Naive thymus-derived CD4-positive, alpha-beta T cell (primary cell): ENCODE measurements around the gene STPG2. TPM values are rescaled to one million over a fixed set of nuclear protein-coding genes. Genes with fewer than 3 reads are reported as not detected.

Experiments
- ATAC-seq: fragments of 150-1000 bp; cut with Tn5 transposase; 2 replicates; pipeline ENCODE4 v1.10.0; 2021; ENCODE audit warnings: mild to moderate bottlenecking, moderate library complexity
- CTCF ChIA-PET: fragments of 350-600 bp; sonication (Branson Sonifier 250); formaldehyde crosslinking; loops from one replicate; lab custom pipeline; 2021; ENCODE audit warnings: antibody characterized with exemption; lab: Charles Lee
- POLR2A ChIA-PET: fragments of 350-600 bp; sonication (Branson Sonifier 250); formaldehyde crosslinking; loops from one replicate; lab custom pipeline; 2021; ENCODE audit warnings: antibody characterized with exemption, inconsistent platforms; lab: Charles Lee
- DNase-seq, 9 donors: peaks; one replicate each; pipeline versions ENCODE4 v3.0.0 to v3.0.0-alpha.2; 2020 to 2022; ENCODE audit warnings: mixed read lengths in 1 of 9
- H3K27ac ChIP-seq: one replicate; pipeline ENCODE4 v1.7.0; 2013; ENCODE audit warnings: mild to moderate bottlenecking, low read depth, low read length, moderate library complexity
- H3K27me3 ChIP-seq, 2 donors: one replicate each; pipeline ENCODE4 v1.7.0; 2013; ENCODE audit warnings: low read length in 2 of 2, mild to moderate bottlenecking in 2 of 2, moderate library complexity in 2 of 2; ENCODE audit not compliant: control insufficient read depth in 2 of 2, insufficient read depth in 2 of 2
- H3K36me3 ChIP-seq, 3 experiments: 1 replicate in 2 of 3; 2 replicates in 1 of 3; pipeline ENCODE4 v1.7.0; 2013; ENCODE audit warnings: low read length in 3 of 3, mild to moderate bottlenecking in 3 of 3, moderate library complexity in 1 of 3; ENCODE audit not compliant: insufficient read depth in 3 of 3, control insufficient read depth in 2 of 3
- H3K4me1 ChIP-seq, 2 donors: one replicate each; pipeline ENCODE4 v1.7.0; 2013; ENCODE audit warnings: low read length in 2 of 2, mild to moderate bottlenecking in 2 of 2, moderate library complexity in 1 of 2; ENCODE audit not compliant: control insufficient read depth in 2 of 2, insufficient read depth in 2 of 2
- H3K4me3 ChIP-seq: 2 replicates; pipeline ENCODE4 v1.7.0; 2013; ENCODE audit warnings: mild to moderate bottlenecking, low read length
- H3K9me3 ChIP-seq, 3 experiments: 1 replicate in 2 of 3; 2 replicates in 1 of 3; pipeline ENCODE4 v1.7.0; 2013; ENCODE audit warnings: low read length in 3 of 3; ENCODE audit not compliant: control insufficient read depth in 2 of 3
- H3K27ac Mint-ChIP-seq, 9 donors: one replicate each; pipeline ENCODE4 v1.8.0; 2020 to 2022; ENCODE audit warnings: mixed read lengths in 9 of 9, mild to moderate bottlenecking in 8 of 9, moderate library complexity in 5 of 9, inconsistent platforms in 2 of 9
- H3K27me3 Mint-ChIP-seq, 5 donors: one replicate each; pipeline ENCODE4 v1.8.0; 2021 to 2022; ENCODE audit warnings: mixed read lengths in 5 of 5, mild to moderate bottlenecking in 1 of 5
- H3K36me3 Mint-ChIP-seq, 5 donors: one replicate each; pipeline ENCODE4 v1.8.0; 2020 to 2022; ENCODE audit warnings: mixed read lengths in 5 of 5, mild to moderate bottlenecking in 3 of 5, inconsistent platforms in 1 of 5
- H3K4me1 Mint-ChIP-seq, 7 donors: one replicate each; pipeline ENCODE4 v1.8.0; 2020 to 2022; ENCODE audit warnings: mixed read lengths in 7 of 7, mild to moderate bottlenecking in 3 of 7, inconsistent platforms in 1 of 7
- H3K4me3 Mint-ChIP-seq, 10 donors: one replicate each; pipeline ENCODE4 v1.8.0; 2020 to 2022; ENCODE audit warnings: mild to moderate bottlenecking in 10 of 10, mixed read lengths in 10 of 10, moderate library complexity in 6 of 10, inconsistent platforms in 2 of 10
- H3K9me3 Mint-ChIP-seq, 11 donors: one replicate each; pipeline ENCODE4 v1.8.0; 2020 to 2022; ENCODE audit warnings: mixed read lengths in 11 of 11, mild to moderate bottlenecking in 4 of 11, inconsistent platforms in 1 of 11, moderate library complexity in 1 of 11
- intact Hi-C, 2 donors: fragments of 100-400 bp; cut with micrococcal nuclease; formaldehyde crosslinking; loops; one replicate each; pipeline ENCODE4 v1.15.1; 2023
- polyA plus RNA-seq, 2 donors: library from polyadenylated mRNA; unstranded; fragments of 300-500 nt; fragmentation: Illumina TruSeq; gene quantifications; one replicate each; pipeline ENCODE4 v1.2.3, GENCODE V29; 2021
- total RNA-seq, 6 experiments: library from RNA in 5 of 6; stranded (reverse) in 5 of 6; gene quantifications; 1 replicate in 5 of 6; 2 replicates in 1 of 6; pipeline ENCODE4 v1.2.3 and lab custom pipeline; 2021 to 2026

The STPG2 gene
- total and polyA plus RNA-seq, 7 experiments from 2014 or later = 0.19 to 0.47 (median 0.30) TPM; not detected in 3

GRCh38 chr4:97942137-97942536 is 201.1 kb downstream of the STPG2 start:
- Histone ChIP-seq H3K9me3 (peaks cover 0 to 15% (median 0%) of the 10 kb centered on the region in 3 experiments), H3K4me1 (no peaks in the 10 kb centered on the region), H3K27ac (no peak overlapping the region), H3K36me3 (no peaks in the 10 kb centered on the region), H3K4me3 (no peak overlapping the region), H3K27me3 (no peaks in the 10 kb centered on the region)
- Mint-ChIP-seq H3K4me1 (no peaks in the 10 kb centered on the region), H3K4me3 (no peak overlapping the region), H3K9me3 (peaks cover 3 to 48% (median 20%) of the 10 kb centered on the region in 11 donors), H3K27me3 (no peaks in the 10 kb centered on the region), H3K27ac (no peak overlapping the region), H3K36me3 (peaks cover 0 to 11% (median 0%) of the 10 kb centered on the region in 5 donors)
- ATAC-seq (no peak), DNase-seq (no peak)
- ChIA-PET POLR2A (no interaction called here), CTCF (no interaction called here)
- intact Hi-C loops = no loop called here

GRCh38 chr4:97938141-97938540 is 205.1 kb downstream of the STPG2 start:
- intact Hi-C loops = no loop called here
- ATAC-seq = no peak
- ChIA-PET CTCF (no interaction called here), POLR2A (no interaction called here)
- no peaks in the 10 kb centered on the region for H3K27me3 ChIP-seq
- no peak overlapping the region for H3K4me3 ChIP-seq
- H3K4me1 Mint-ChIP-seq = no peaks in the 10 kb centered on the region
- H3K4me3 Mint-ChIP-seq = no peak overlapping the region
- no peak for DNase-seq
- H3K9me3 ChIP-seq = peaks cover 0 to 15% (median 0%) of the 10 kb centered on the region in 3 experiments
- H3K27ac Mint-ChIP-seq = no peak overlapping the region
- H3K36me3 Mint-ChIP-seq = peaks cover 0 to 18% (median 0%) of the 10 kb centered on the region in 5 donors
- no peaks in the 10 kb centered on the region for H3K27me3 Mint-ChIP-seq
- no peaks in the 10 kb centered on the region for H3K4me1 ChIP-seq
- H3K27ac ChIP-seq = no peak overlapping the region
- H3K9me3 Mint-ChIP-seq = peaks cover 22 to 72% (median 31%) of the 10 kb centered on the region in 11 donors
- no peaks in the 10 kb centered on the region for H3K36me3 ChIP-seq

- no peak overlapping the region for H3K4me3 ChIP-seq
- H3K4me3 Mint-ChIP-seq = no peak overlapping the region
- no peak overlapping the region for H3K27ac ChIP-seq
- H3K36me3 Mint-ChIP-seq = peaks cover 0 to 5% (median 0%) of the 10 kb centered on the region in 5 donors
- no peaks in the 10 kb centered on the region for H3K27me3 Mint-ChIP-seq
- H3K4me1 ChIP-seq = no peaks in the 10 kb centered on the region
- ATAC-seq = no peak
- no peaks in the 10 kb centered on the region for H3K4me1 Mint-ChIP-seq
- H3K36me3 ChIP-seq = no peaks in the 10 kb centered on the region
- H3K9me3 ChIP-seq = no peaks in the 10 kb centered on the region
- intact Hi-C loops = no loop called here
- CTCF ChIA-PET = no interaction called here
- peaks cover 0 to 23% (median 6%) of the 10 kb centered on the region in 11 donors for H3K9me3 Mint-ChIP-seq
- H3K27ac Mint-ChIP-seq = no peak overlapping the region
- DNase-seq = no peak
- H3K27me3 ChIP-seq = no peaks in the 10 kb centered on the region
- POLR2A ChIA-PET = no interaction called here
Measured at GRCh38 chr4:97924341-97924958, 218.8 kb downstream of the STPG2 start.

GRCh38 chr4:97923096-97923495 is 220.2 kb downstream of the STPG2 start:
- DNase-seq (no peak), ATAC-seq (no peak)
- CTCF ChIA-PET = no interaction called here
- Mint-ChIP-seq H3K9me3 (peaks cover 0 to 17% (median 5%) of the 10 kb centered on the region in 11 donors), H3K4me3 (no peak overlapping the region), H3K27ac (no peak overlapping the region), H3K36me3 (peaks cover 0 to 5% (median 0%) of the 10 kb centered on the region in 5 donors), H3K4me1 (no peaks in the 10 kb centered on the region), H3K27me3 (no peaks in the 10 kb centered on the region)
- intact Hi-C loops = no loop called here
- H3K36me3 ChIP-seq = no peaks in the 10 kb centered on the region
- no peaks in the 10 kb centered on the region for H3K27me3 ChIP-seq
- no peaks in the 10 kb centered on the region for H3K9me3 ChIP-seq
- H3K27ac ChIP-seq = no peak overlapping the region
- no peaks in the 10 kb centered on the region for H3K4me1 ChIP-seq
- H3K4me3 ChIP-seq = no peak overlapping the region
- POLR2A ChIA-PET = no interaction called here

GRCh38 chr4:97917115-97917514 is 226.2 kb downstream of the STPG2 start:
- H3K27me3 Mint-ChIP-seq = no peaks in the 10 kb centered on the region
- DNase-seq (no peak), ATAC-seq (no peak)
- no peak overlapping the region for H3K4me3 Mint-ChIP-seq
- intact Hi-C loops = no loop called here
- H3K4me1 Mint-ChIP-seq = no peaks in the 10 kb centered on the region
- no peak overlapping the region for H3K27ac ChIP-seq
- no peak overlapping the region for H3K4me3 ChIP-seq
- ChIA-PET POLR2A (no interaction called here), CTCF (no interaction called here)
- no peaks in the 10 kb centered on the region for H3K36me3 ChIP-seq
- H3K27ac Mint-ChIP-seq = no peak overlapping the region
- H3K4me1 ChIP-seq = no peaks in the 10 kb centered on the region
- no peaks in the 10 kb centered on the region for H3K9me3 ChIP-seq
- peaks cover 2 to 15% (median 10%) of the 10 kb centered on the region in 11 donors for H3K9me3 Mint-ChIP-seq
- H3K36me3 Mint-ChIP-seq = peaks cover 0 to 4% (median 0%) of the 10 kb centered on the region in 5 donors
- H3K27me3 ChIP-seq = no peaks in the 10 kb centered on the region

GRCh38 chr4:97912156-97912555 is 231.1 kb downstream of the STPG2 start:
- peaks cover 0 to 4% (median 0%) of the 10 kb centered on the region in 5 donors for H3K36me3 Mint-ChIP-seq
- no peaks in the 10 kb centered on the region for H3K4me1 Mint-ChIP-seq
- no peak overlapping the region for H3K27ac Mint-ChIP-seq
- Histone ChIP-seq H3K36me3 (no peaks in the 10 kb centered on the region), H3K27ac (no peak overlapping the region), H3K4me1 (no peaks in the 10 kb centered on the region), H3K4me3 (no peak overlapping the region), H3K9me3 (no peaks in the 10 kb centered on the region), H3K27me3 (no peaks in the 10 kb centered on the region)
- CTCF ChIA-PET = no interaction called here
- DNase-seq (no peak), ATAC-seq (no peak)
- POLR2A ChIA-PET = no interaction called here
- H3K4me3 Mint-ChIP-seq = no peak overlapping the region
- no peaks in the 10 kb centered on the region for H3K27me3 Mint-ChIP-seq
- intact Hi-C loops = no loop called here
- peaks cover 4 to 25% (median 7%) of the 10 kb centered on the region in 11 donors for H3K9me3 Mint-ChIP-seq

- Mint-ChIP-seq H3K27me3 (no peaks in the 10 kb centered on the region), H3K36me3 (peaks cover 0 to 4% (median 0%) of the 10 kb centered on the region in 5 donors), H3K27ac (no peak overlapping the region), H3K4me1 (no peaks in the 10 kb centered on the region), H3K4me3 (no peak overlapping the region), H3K9me3 (peaks cover 4 to 25% (median 7%) of the 10 kb centered on the region in 11 donors)
- no peaks in the 10 kb centered on the region for H3K27me3 ChIP-seq
- H3K27ac ChIP-seq = no peak overlapping the region
- no peaks in the 10 kb centered on the region for H3K9me3 ChIP-seq
- CTCF ChIA-PET = no interaction called here
- ATAC-seq (no peak), DNase-seq (no peak)
- no peaks in the 10 kb centered on the region for H3K36me3 ChIP-seq
- no peaks in the 10 kb centered on the region for H3K4me1 ChIP-seq
- POLR2A ChIA-PET = no interaction called here
- H3K4me3 ChIP-seq = no peak overlapping the region
- intact Hi-C loops = no loop called here
Measured at GRCh38 chr4:97911236-97911906, 231.9 kb downstream of the STPG2 start.
